Medulla oblongata (tissue), 1 donor: ENCODE data around the gene TES.
"Not testable (repeated sequence)": the region's sequence is repeated elsewhere in the genome, so short reads cannot be mapped to it uniquely, and the experiment has no call there.

Source experiments
- DNase-seq: peaks from one replicate; pipeline ENCODE4 v3.0.0-alpha.2; 2015; ENCODE audit errors: extremely low spot score

The TES gene

GRCh38 chr7:116210345-116211005 lies at the start of gene TES:
TES (plus strand) TSS chr7:116210539; CDS start chr7:116210708, 169 bp downstream.
- no peak for DNase-seq

- no peak for DNase-seq
Measured at GRCh38 chr7:116161728-116162127, 48.6 kb upstream of the TES start.

- DNase-seq, result no peak
Measured at GRCh38 chr7:116162254-116162653, 48.1 kb upstream of the TES start.

- DNase-seq, result no peak
Measured at GRCh38 chr7:116162992-116163391, 47.3 kb upstream of the TES start.

GRCh38 chr7:116164552-116165306 lies 45.6 kb upstream of the TES start:
- DNase-seq, result no peak

GRCh38 chr7:116165717-116166116 lies 44.6 kb upstream of the TES start:
- no peak for DNase-seq

- no peak for DNase-seq
Measured at GRCh38 chr7:116166156-116166555, 44.2 kb upstream of the TES start.

GRCh38 chr7:116167177-116167576 lies 43.2 kb upstream of the TES start:
- DNase-seq, result no peak

GRCh38 chr7:116169060-116169459 lies 41.3 kb upstream of the TES start:
- DNase-seq, result no peak

GRCh38 chr7:116170180-116170579 lies 40.2 kb upstream of the TES start:
- DNase-seq, result no peak

- DNase-seq, result no peak
Measured at GRCh38 chr7:116171094-116171493, 39.2 kb upstream of the TES start.

- no peak for DNase-seq
Measured at GRCh38 chr7:116172353-116172752, 38.0 kb upstream of the TES start.

- peak; percentile 77 for DNase-seq
Measured at GRCh38 chr7:116173051-116174028, 37.0 kb upstream of the TES start.

GRCh38 chr7:116175095-116175494 lies 35.2 kb upstream of the TES start:
- DNase-seq, result not testable (repeated sequence)

GRCh38 chr7:116176226-116176625 lies 34.1 kb upstream of the TES start:
- DNase-seq, result no peak

- no peak for DNase-seq
Measured at GRCh38 chr7:116177009-116177408, 33.3 kb upstream of the TES start.

GRCh38 chr7:116180302-116180701 lies 30.0 kb upstream of the TES start:
- peak; percentile 41 for DNase-seq

GRCh38 chr7:116182023-116182422 lies 28.3 kb upstream of the TES start:
- DNase-seq, result no peak

- DNase-seq, result no peak
Measured at GRCh38 chr7:116185450-116185849, 24.9 kb upstream of the TES start.

GRCh38 chr7:116185956-116186355 lies 24.4 kb upstream of the TES start:
- DNase-seq, result no peak

- DNase-seq, result no peak
Measured at GRCh38 chr7:116187400-116187799, 22.9 kb upstream of the TES start.
